ENCODE measurements around the gene PAFAH1B1.

DNA sequence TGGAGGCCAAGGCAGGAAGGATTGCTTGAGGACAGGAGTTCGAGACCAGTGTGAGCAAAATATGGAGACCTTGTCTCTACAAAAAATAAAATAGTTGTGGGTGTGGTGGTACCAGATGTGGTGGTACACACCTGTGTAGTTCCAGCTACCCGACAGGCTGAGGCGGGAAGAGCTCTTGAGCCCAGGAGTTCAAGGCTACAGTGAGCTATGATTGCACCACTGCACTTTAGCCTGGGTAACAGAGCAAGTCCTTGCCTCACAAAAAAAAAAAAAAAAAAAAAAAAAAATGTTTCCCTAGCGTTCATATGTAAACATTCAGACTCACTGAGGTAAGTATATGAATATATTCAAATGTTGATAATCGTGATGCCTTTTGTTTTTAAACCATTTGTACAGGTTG is 78.6 kb downstream of the PAFAH1B1 start:
- TF ChIP-seq, protein P1, sequence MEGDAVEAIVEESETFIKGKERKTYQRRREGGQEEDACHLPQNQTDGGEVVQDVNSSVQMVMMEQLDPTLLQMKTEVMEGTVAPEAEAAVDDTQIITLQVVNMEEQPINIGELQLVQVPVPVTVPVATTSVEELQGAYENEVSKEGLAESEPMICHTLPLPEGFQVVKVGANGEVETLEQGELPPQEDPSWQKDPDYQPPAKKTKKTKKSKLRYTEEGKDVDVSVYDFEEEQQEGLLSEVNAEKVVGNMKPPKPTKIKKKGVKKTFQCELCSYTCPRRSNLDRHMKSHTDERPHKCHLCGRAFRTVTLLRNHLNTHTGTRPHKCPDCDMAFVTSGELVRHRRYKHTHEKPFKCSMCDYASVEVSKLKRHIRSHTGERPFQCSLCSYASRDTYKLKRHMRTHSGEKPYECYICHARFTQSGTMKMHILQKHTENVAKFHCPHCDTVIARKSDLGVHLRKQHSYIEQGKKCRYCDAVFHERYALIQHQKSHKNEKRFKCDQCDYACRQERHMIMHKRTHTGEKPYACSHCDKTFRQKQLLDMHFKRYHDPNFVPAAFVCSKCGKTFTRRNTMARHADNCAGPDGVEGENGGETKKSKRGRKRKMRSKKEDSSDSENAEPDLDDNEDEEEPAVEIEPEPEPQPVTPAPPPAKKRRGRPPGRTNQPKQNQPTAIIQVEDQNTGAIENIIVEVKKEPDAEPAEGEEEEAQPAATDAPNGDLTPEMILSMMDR (IDR thresholded peaks at IDR 0.05; ENCODE audit: low read depth, low read length) = no peak
- TF ChIP-seq EZH2phosphoT487 (IDR thresholded peaks at IDR 0.05; ENCODE audit: low read depth) = no peak

Measured in OCI-LY3 (cell line).